Skeletal muscle satellite cell (primary cell): ENCODE measurements around the gene HPGD. TPM values are rescaled to one million over a fixed set of nuclear protein-coding genes. Genes with fewer than 3 reads are reported as not detected.

Experiments
- H3K27me3 ChIP-seq: 2 replicates; pipeline ENCODE4 v1.7.0; 2013; ENCODE audit warnings: low read length; ENCODE audit not compliant: control insufficient read depth, insufficient read depth
- H3K36me3 ChIP-seq: 2 replicates; pipeline ENCODE4 v1.7.0; 2013; ENCODE audit warnings: mild to moderate bottlenecking, control low read depth, low read length; ENCODE audit not compliant: insufficient read depth
- H3K4me1 ChIP-seq: 2 replicates; pipeline ENCODE4 v1.7.0; 2013; ENCODE audit warnings: low read length; ENCODE audit not compliant: control insufficient read depth, insufficient read depth
- H3K4me2 ChIP-seq: 2 replicates; pipeline ENCODE4 v1.7.0; 2013; ENCODE audit warnings: mild to moderate bottlenecking, low read length
- H3K4me3 ChIP-seq: 2 replicates; pipeline ENCODE4 v1.7.0; 2013; ENCODE audit warnings: low read length
- H3K9ac ChIP-seq: 2 replicates; pipeline ENCODE4 v1.7.0; 2013; ENCODE audit warnings: mild to moderate bottlenecking, low read depth, low read length, moderate library complexity
- H3K9me3 ChIP-seq: replicated peaks from 2 replicates; pipeline ENCODE4 v1.7.0; 2013; ENCODE audit warnings: mild to moderate bottlenecking, control low read depth, low read length
- total RNA-seq: library from RNA; depleted of rRNA; stranded (reverse); fragments of >200 nt; gene quantifications from 2 replicates; pipeline ENCODE4 v1.2.3, GENCODE V29; 2012; rRNA removed

Gene HPGD
- 0.87 and 1.0 TPM in 2 replicates for total RNA-seq

DNA sequence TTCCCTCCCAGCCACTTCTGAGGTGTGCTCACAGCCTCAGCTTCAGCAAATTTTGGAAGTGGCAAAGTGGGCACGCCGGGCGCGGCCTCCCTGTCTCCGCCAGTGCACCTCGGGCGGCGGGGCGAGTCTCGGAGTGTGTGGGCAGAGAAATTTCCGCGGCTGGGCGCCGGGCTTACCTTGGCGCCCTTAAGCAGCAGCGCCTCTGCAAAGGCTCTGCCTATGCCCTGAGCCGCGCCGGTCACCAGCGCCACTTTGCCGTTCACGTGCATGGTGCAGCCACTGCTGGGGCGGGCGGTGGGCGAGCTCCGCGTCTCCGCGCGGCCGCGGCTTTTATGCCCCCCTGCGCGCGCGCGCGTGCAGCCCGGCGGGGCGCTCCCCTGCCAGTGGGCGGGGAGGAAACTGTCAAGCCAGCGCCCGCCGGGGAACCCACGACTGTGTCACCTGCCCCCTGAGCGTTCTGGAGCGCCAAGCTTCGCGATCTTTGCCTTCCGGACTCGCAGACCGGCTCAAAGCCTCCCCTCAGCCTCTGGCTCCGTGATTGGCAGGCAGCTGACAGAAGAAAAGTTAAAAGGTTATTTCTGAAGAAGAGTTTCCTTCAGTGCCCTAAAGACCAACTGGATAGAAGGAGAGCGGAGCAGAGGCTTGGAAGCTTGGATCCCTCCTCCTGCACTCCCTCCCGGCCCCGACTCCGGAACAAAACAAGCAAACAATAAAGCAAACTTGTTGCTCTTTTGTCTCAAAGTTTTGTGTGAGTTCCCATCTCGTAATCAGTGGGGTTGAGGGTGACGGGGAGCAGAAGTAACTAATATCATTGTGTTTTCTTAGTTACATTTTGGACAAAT, at the start of gene HPGD:
HPGD (minus strand) TSS at position 306 of the 842 bp plus-strand sequence; CDS start at position 269, 37 bp downstream.
- peak within 1 kb of the TSS; percentile 51 for H3K9ac ChIP-seq

DNA sequence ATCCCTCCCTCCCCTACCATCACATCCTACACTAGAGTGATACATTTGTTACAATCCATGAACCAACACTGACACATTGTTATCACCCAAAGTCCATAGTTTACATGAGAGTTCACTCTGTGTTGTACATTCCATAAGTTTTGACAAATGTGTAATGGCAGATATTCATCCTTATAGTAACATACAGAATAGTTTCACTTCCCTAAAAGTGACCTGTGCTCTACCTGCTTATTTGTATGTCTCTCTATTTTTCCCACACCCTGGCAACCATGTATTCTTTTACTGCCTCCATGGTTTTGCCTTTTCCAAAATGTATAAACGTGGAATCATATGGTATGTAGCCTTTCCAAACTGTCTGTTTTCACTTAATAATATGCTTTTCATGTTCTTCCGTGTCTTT, 42.2 kb upstream of the HPGD start:
- H3K4me2 ChIP-seq, result no peak overlapping the region
- H3K36me3 ChIP-seq, result no peaks in the 10 kb centered on the region
- no peaks in the 10 kb centered on the region for H3K27me3 ChIP-seq
- no peaks in the 10 kb centered on the region for H3K4me1 ChIP-seq
- H3K9me3 ChIP-seq, result no peaks in the 10 kb centered on the region
- H3K4me3 ChIP-seq, result no peak overlapping the region
- H3K9ac ChIP-seq, result no peak overlapping the region

More for the DNA sequence above, at the start of gene HPGD:
- Histone ChIP-seq H3K36me3 (no peaks in the 10 kb centered on the region), H3K4me1 (peaks cover 13% of the 10 kb centered on the region), H3K9me3 (no peaks in the 10 kb centered on the region), H3K27me3 (peaks cover 7% of the 10 kb centered on the region), H3K4me3 (peak within 1 kb of the TSS; percentile 70), H3K4me2 (peak within 1 kb of the TSS; percentile 90)

DNA sequence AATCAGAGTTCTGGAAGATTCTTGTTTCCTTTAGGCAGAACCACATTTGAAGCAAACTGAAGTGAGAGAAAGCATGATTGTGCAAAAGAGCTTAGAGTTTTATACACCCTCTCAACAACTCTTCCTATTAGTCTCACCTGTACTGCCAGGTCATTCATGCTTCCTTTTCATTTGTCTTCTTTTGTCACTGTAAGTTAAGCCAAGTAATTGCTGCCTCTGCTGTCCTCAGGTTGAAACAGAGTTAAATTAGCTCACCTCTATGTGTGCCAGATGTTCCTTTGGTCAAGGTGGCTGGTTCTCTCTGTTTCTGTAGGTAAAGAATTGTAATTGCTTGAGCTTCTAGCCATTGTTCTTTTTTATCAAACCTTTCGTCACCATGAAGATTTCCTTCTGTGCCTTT, 41.1 kb upstream of the HPGD start:
- H3K4me3 ChIP-seq, result no peak overlapping the region
- no peaks in the 10 kb centered on the region for H3K27me3 ChIP-seq
- no peak overlapping the region for H3K4me2 ChIP-seq
- H3K9me3 ChIP-seq, result no peaks in the 10 kb centered on the region
- no peaks in the 10 kb centered on the region for H3K36me3 ChIP-seq
- H3K9ac ChIP-seq, result no peak overlapping the region
- H3K4me1 ChIP-seq, result no peaks in the 10 kb centered on the region

DNA sequence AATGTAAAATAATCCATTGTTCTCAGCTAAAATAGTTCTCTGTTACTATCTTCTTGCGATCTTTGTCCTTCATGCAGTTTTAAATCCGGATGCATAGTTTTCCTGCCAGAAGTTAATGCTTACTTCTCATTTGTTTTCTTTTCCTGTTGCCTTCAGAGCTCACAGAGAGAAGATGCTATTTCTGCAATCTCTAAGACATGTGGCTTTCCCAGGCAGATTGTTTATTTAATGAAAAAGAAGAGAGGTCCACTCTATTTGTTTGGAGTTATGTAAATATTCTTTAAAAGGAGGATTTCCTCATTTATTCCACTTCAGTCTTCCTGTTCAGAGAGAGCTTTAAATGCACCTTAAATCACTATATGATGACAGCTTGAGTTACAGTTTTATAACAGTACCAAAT, 39.3 kb upstream of the HPGD start:
- H3K9ac ChIP-seq, result no peak overlapping the region
- no peaks in the 10 kb centered on the region for H3K4me1 ChIP-seq
- no peaks in the 10 kb centered on the region for H3K36me3 ChIP-seq
- no peak overlapping the region for H3K4me3 ChIP-seq
- no peaks in the 10 kb centered on the region for H3K9me3 ChIP-seq
- H3K4me2 ChIP-seq, result no peak overlapping the region
- H3K27me3 ChIP-seq, result no peaks in the 10 kb centered on the region

DNA sequence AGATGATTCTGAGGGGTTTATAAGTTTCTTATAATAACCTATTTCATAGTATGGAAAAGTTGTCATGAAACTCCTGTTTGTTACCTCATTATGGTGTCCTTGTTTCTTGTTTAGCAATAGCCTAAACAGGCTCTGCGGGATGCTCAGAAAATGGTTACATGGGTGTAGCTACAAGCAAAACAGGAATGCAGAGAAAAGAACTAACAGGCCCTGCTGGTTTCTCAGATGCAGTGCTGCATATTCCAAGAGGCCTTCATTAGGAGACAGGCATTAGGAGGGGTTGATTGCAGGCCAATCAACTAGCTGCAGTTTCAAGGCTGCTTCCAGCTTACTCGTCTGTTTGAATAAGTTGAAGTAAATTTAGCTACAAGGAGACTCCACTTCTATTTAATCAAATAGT, 37.6 kb upstream of the HPGD start:
- no peak overlapping the region for H3K9ac ChIP-seq
- no peaks in the 10 kb centered on the region for H3K27me3 ChIP-seq
- H3K4me3 ChIP-seq, result no peak overlapping the region
- no peaks in the 10 kb centered on the region for H3K36me3 ChIP-seq
- no peak overlapping the region for H3K4me2 ChIP-seq
- H3K4me1 ChIP-seq, result no peaks in the 10 kb centered on the region
- no peaks in the 10 kb centered on the region for H3K9me3 ChIP-seq

- Histone ChIP-seq H3K9me3 (no peaks in the 10 kb centered on the region), H3K4me1 (peaks cover 13% of the 10 kb centered on the region), H3K4me3 (no peak overlapping the region), H3K27me3 (no peaks in the 10 kb centered on the region), H3K9ac (no peak overlapping the region), H3K4me2 (no peak overlapping the region), H3K36me3 (no peaks in the 10 kb centered on the region)
Measured at GRCh38 chr4:174555789-174556630, 33.7 kb upstream of the HPGD start.

DNA sequence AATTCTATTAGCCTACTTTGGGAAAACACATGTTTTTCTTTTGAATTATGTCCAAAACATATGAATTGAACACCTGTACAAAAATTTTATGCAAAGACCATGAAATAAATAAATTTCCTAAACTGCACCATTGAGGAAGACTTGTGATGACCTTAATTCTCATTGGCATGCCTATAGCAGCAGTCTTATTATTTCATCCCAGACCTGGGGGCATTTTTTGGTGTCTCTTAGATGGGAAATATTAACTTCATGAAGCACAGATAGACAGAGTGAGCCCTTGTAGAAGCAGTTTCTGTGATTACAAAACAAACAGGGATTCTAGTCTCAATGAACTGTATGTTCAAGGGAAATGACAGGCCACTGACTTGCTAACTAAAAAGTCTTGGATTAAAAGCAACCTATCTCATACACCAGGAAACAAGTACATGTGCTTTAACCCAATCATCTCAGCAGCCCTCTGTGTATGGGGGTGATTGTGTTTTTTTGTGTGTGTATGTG, 32.0 kb upstream of the HPGD start:
- Histone ChIP-seq H3K9ac (no peak overlapping the region), H3K4me3 (no peak overlapping the region), H3K36me3 (no peaks in the 10 kb centered on the region), H3K9me3 (no peaks in the 10 kb centered on the region), H3K27me3 (no peaks in the 10 kb centered on the region), H3K4me1 (peaks cover 13% of the 10 kb centered on the region), H3K4me2 (peak overlapping the region; percentile 54)

GRCh38 chr4:174553828-174554227, 31.5 kb upstream of the HPGD start:
- Histone ChIP-seq H3K4me2 (peak overlapping the region; percentile 54), H3K36me3 (no peaks in the 10 kb centered on the region), H3K4me1 (peaks cover 13% of the 10 kb centered on the region), H3K27me3 (no peaks in the 10 kb centered on the region), H3K9me3 (no peaks in the 10 kb centered on the region), H3K9ac (no peak overlapping the region), H3K4me3 (no peak overlapping the region)

DNA sequence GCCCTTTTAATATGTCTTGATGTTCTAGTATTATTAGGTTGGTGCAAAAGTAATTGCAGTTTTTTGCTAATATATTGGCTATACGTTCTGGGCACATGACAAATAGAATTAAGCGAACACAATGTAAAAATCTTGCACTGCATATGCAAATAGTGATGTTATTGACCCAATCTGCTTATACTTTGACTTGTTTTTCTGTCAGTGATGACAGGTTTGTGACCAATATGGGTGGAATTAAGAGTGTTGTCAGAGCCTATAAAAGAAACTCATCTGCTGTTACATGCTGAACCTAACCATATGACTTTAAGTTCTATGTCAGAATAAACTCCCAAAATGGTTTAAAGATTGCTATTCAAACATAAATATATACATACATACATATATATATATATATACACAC, 30.7 kb upstream of the HPGD start:
- Histone ChIP-seq H3K9ac (no peak overlapping the region), H3K9me3 (no peaks in the 10 kb centered on the region), H3K27me3 (no peaks in the 10 kb centered on the region), H3K36me3 (no peaks in the 10 kb centered on the region), H3K4me2 (no peak overlapping the region), H3K4me1 (peaks cover 13% of the 10 kb centered on the region), H3K4me3 (no peak overlapping the region)

DNA sequence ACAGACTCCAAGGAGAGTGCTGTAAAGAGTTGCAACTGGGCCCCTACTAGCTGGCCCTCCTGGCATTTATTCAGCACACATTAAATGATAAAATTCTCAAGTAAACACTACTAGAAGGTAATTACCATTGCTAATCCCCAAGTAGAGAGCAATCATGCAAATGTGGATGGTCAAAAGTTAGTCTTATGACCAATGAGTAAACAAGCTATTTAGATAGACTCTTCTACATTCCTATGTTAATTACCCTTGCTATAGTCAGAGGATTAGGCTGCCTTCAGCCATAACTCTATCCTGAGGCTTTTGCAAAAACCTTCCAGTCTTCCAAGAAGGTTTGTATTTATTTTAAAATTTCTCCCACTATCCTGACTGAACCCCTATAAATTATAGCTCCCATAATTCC, 28.3 kb upstream of the HPGD start:
- Histone ChIP-seq H3K4me2 (no peak overlapping the region), H3K4me1 (peaks cover 13% of the 10 kb centered on the region), H3K27me3 (no peaks in the 10 kb centered on the region), H3K4me3 (no peak overlapping the region), H3K9ac (no peak overlapping the region), H3K9me3 (no peaks in the 10 kb centered on the region), H3K36me3 (no peaks in the 10 kb centered on the region)

DNA sequence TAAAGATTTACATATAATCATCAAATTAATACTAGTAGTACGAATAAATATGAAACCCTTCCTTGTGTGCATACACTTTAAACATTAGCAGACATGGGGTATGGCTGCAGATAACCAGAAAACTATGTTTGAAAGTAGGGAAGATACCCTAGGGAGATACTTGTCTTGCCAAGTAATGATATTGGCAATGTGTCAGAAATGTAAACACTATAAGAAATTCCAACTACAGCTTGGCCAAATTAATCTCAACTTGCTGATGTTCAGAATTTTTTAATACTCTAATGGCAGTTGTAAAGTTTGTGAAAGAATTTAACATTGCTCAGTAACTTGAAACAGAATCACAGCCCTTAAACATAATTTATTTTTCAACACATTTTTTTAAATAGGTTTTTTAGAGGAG, 27.4 kb upstream of the HPGD start:
- H3K36me3 ChIP-seq, result no peaks in the 10 kb centered on the region
- no peak overlapping the region for H3K4me3 ChIP-seq
- H3K9ac ChIP-seq, result no peak overlapping the region
- H3K4me2 ChIP-seq, result no peak overlapping the region
- no peaks in the 10 kb centered on the region for H3K27me3 ChIP-seq
- peaks cover 13% of the 10 kb centered on the region for H3K4me1 ChIP-seq
- H3K9me3 ChIP-seq, result no peaks in the 10 kb centered on the region
